GM12878 (cell line): ENCODE results near the gene ZNF335. TPM values are rescaled to one million over a fixed set of nuclear protein-coding genes. Genes with fewer than 3 reads are reported as not detected.

Source experiments
- ATAC-seq: fragments of 200-7000 bp; cut with Tn5 transposase; 3 replicates; pipeline ENCODE4 v1.9.1; 2020; ENCODE audit warnings: mild to moderate bottlenecking, moderate library complexity
- BruUV-seq: library from RNA; stranded (reverse); fragments of 400-500 nt; replicated peaks from 2 replicates; lab custom pipeline; 2021; lab: Mats Ljungman, UMichigan
- CTCF ChIA-PET: fragments of 300-600 bp; sonication (Branson Sonifier 250); formaldehyde crosslinking; extraction: SDS; loops from one replicate; lab custom pipeline; 2021; ENCODE audit warnings: inconsistent platforms; lab: Yijun Ruan, JAX
- POLR2A ChIA-PET: fragments of 350-600 bp; formaldehyde crosslinking; extraction: SDS; loops from one replicate; lab custom pipeline; 2021; ENCODE audit warnings: inconsistent platforms; lab: Charles Lee
- RAD21 ChIA-PET: fragments of 300-600 bp; sonication (Branson Sonifier 250); formaldehyde crosslinking; loops from one replicate; lab custom pipeline; 2023; ENCODE audit warnings: antibody characterized with exemption; ENCODE audit not compliant: unreplicated experiment; lab: Charles Lee
- SMC1A ChIA-PET: fragments of 300-600 bp; sonication (Branson Sonifier 250); formaldehyde crosslinking; loops from one replicate; lab custom pipeline; 2023; ENCODE audit not compliant: unreplicated experiment, uncharacterized antibody; lab: Charles Lee
- DNase-seq: peaks from one replicate; pipeline ENCODE4 v3.0.0-alpha.2; 2011; ENCODE audit warnings: low read depth, low spot score
- FAIRE-seq: peaks from 3 replicates; lab custom pipeline; 2011; peaks lifted over from hg19 to GRCh38; lab: Jason Lieb, UNC
- H2AFZ ChIP-seq: 2 replicates; pipeline ENCODE4 v1.6.0; 2011; ENCODE audit warnings: low read depth, low read length, control low read depth; ENCODE audit not compliant: control insufficient read depth
- H3K27ac ChIP-seq: 2 replicates; pipeline ENCODE4 v1.5.1; 2011; ENCODE audit warnings: control low read depth; ENCODE audit not compliant: control insufficient read depth, insufficient read depth
- H3K27me3 ChIP-seq, 2 experiments: replicated peaks in 1 of 2; 2 replicates each; pipeline versions ENCODE4 v1.6.0 to v1.6.1; 2011; ENCODE audit warnings: low read length in 1 of 2; ENCODE audit not compliant: control insufficient read depth in 2 of 2, insufficient read depth in 2 of 2
- H3K36me3 ChIP-seq, 2 experiments: 2 replicates each; pipeline ENCODE4 v1.5.1; 2011; ENCODE audit warnings: low read length in 1 of 2; ENCODE audit not compliant: control insufficient read depth in 2 of 2, insufficient read depth in 2 of 2
- H3K4me1 ChIP-seq: 2 replicates; pipeline ENCODE4 v1.6.1; 2011; ENCODE audit warnings: mild to moderate bottlenecking, low read length, moderate library complexity, mixed read lengths; ENCODE audit not compliant: control insufficient read depth, insufficient read depth
- H3K4me2 ChIP-seq: 2 replicates; pipeline ENCODE4 v1.6.0; 2011; ENCODE audit warnings: control low read depth; ENCODE audit not compliant: control insufficient read depth, insufficient read depth
- H3K4me3 ChIP-seq: fragments of 200-600 bp; sonication (generic); 2 replicates; pipeline ENCODE4 v1.5.1; 2016
- H3K79me2 ChIP-seq: 2 replicates; pipeline ENCODE4 v1.6.0; 2011; ENCODE audit warnings: low read length; ENCODE audit not compliant: control insufficient read depth, insufficient read depth
- H3K9ac ChIP-seq: 2 replicates; pipeline ENCODE4 v1.8.0; 2011; ENCODE audit warnings: low read length, control low read depth, mixed read lengths; ENCODE audit not compliant: control insufficient read depth, insufficient read depth
- H3K9me3 ChIP-seq: replicated peaks from 3 replicates; pipeline ENCODE4 v1.5.1; 2011; ENCODE audit warnings: mild to moderate bottlenecking, low read length; ENCODE audit not compliant: control insufficient read depth, insufficient read depth
- H4K20me1 ChIP-seq: 2 replicates; pipeline ENCODE4 v1.6.0; 2011; ENCODE audit not compliant: control insufficient read depth, insufficient read depth
- ASH2L ChIP-seq: fragments of 300-600, 200-600 bp; sonication (generic); IDR thresholded peaks from 2 replicates; pipeline ENCODE4 v1.6.1; 2017; ENCODE audit warnings: low read depth, mild to moderate bottlenecking, borderline replicate concordance
- ATF7 ChIP-seq: fragments of 450-650 bp; IDR thresholded peaks from 2 replicates; pipeline ENCODE4 v1.6.1; 2016; ENCODE audit warnings: low read depth, mild to moderate bottlenecking
- CHD1 ChIP-seq: IDR thresholded peaks from 2 replicates; pipeline ENCODE4 v1.6.1; 2012; ENCODE audit warnings: low read depth, low read length, improper control_type of control experiment
- CREB1 ChIP-seq: IDR thresholded peaks from 2 replicates; pipeline ENCODE4 v1.6.1; 2012; ENCODE audit warnings: low read depth, mild to moderate bottlenecking, inconsistent platforms
- EED ChIP-seq: sonication (generic); IDR thresholded peaks from 2 replicates; pipeline ENCODE4 v1.6.1; 2016; ENCODE audit warnings: antibody characterized with exemption, low read depth
- ESRRA ChIP-seq: IDR thresholded peaks from 2 replicates; pipeline ENCODE4 v1.6.1; 2012; ENCODE audit warnings: mild to moderate bottlenecking, low read length, improper control_type of control experiment
- FOXK2 ChIP-seq: fragments of 450-650 bp; IDR thresholded peaks from 2 replicates; pipeline ENCODE4 v1.6.1; 2017; ENCODE audit warnings: mild to moderate bottlenecking, moderate library complexity
- HDAC6 ChIP-seq: fragments of 200-600 bp; sonication (generic); IDR thresholded peaks from one replicate; pipeline ENCODE4 v1.8.0; 2017; ENCODE audit warnings: antibody characterized with exemption; ENCODE audit not compliant: unreplicated experiment
- IKZF1 ChIP-seq: fragments of 450-650 bp; conservative IDR thresholded peaks from 2 replicates; pipeline ENCODE4 v1.6.1; 2017; ENCODE audit warnings: antibody characterized with exemption, mild to moderate bottlenecking
- IKZF2 ChIP-seq, 2 experiments: fragments of 450-650 bp; IDR thresholded peaks; 2 replicates each; pipeline ENCODE4 v1.6.1; 2017; ENCODE audit warnings: mild to moderate bottlenecking in 2 of 2, moderate library complexity in 2 of 2
- IRF4 ChIP-seq: IDR thresholded peaks from 2 replicates; pipeline ENCODE4 v1.6.1; 2011; ENCODE audit warnings: low read depth, low read length
- KDM1A ChIP-seq: fragments of 200-600 bp; sonication (generic); IDR thresholded peaks from 2 replicates; pipeline ENCODE4 v1.6.1; 2016; ENCODE audit warnings: borderline replicate concordance
- MXI1 ChIP-seq: fragments of 150-350 bp; IDR thresholded peaks from 2 replicates; pipeline ENCODE4 v1.6.1; 2011; ENCODE audit warnings: low read depth, mild to moderate bottlenecking, inconsistent platforms, low read length, improper control_type of control experiment
- NBN ChIP-seq: fragments of 450-650 bp; IDR thresholded peaks from 2 replicates; pipeline ENCODE4 v1.6.1; 2016
- NFXL1 ChIP-seq: fragments of 450-650 bp; IDR thresholded peaks from 2 replicates; pipeline ENCODE4 v1.6.1; 2017; ENCODE audit warnings: antibody characterized with exemption, mild to moderate bottlenecking, borderline replicate concordance
- RAD21 ChIP-seq: IDR thresholded peaks from 2 replicates; pipeline ENCODE4 v1.6.1; 2011; ENCODE audit warnings: mild to moderate bottlenecking, low read depth, low read length, moderate library complexity; ENCODE audit not compliant: insufficient read depth
- RAD51 ChIP-seq: fragments of 450-650 bp; IDR thresholded peaks from 2 replicates; pipeline ENCODE4 v1.6.1; 2016; ENCODE audit warnings: moderate library complexity, mild to moderate bottlenecking, inconsistent platforms
- SMC3 ChIP-seq: IDR thresholded peaks from 2 replicates; pipeline ENCODE4 v1.6.1; 2011; ENCODE audit warnings: low read length, improper control_type of control experiment, borderline replicate concordance
- SPI1 ChIP-seq: IDR thresholded peaks from 2 replicates; pipeline ENCODE4 v1.6.1; 2011; ENCODE audit warnings: low read depth, mild to moderate bottlenecking, low read length, moderate library complexity, borderline replicate concordance; ENCODE audit not compliant: insufficient read depth
- SRF ChIP-seq, 2 experiments: IDR thresholded peaks; 2 replicates each; pipeline ENCODE4 v1.6.1; 2011; ENCODE audit warnings: low read depth in 2 of 2, low read length in 2 of 2, mild to moderate bottlenecking in 1 of 2, moderate library complexity in 1 of 2
- ZNF217 ChIP-seq: fragments of 450-650 bp; IDR thresholded peaks from 2 replicates; pipeline ENCODE4 v1.6.1; 2017; ENCODE audit warnings: antibody characterized with exemption, mild to moderate bottlenecking
- ZNF384 ChIP-seq: IDR thresholded peaks from 2 replicates; pipeline ENCODE4 v1.6.1; 2012; ENCODE audit warnings: low read depth, mild to moderate bottlenecking, low read length, improper control_type of control experiment, borderline replicate concordance
- ZSCAN29 ChIP-seq: fragments of 450-650 bp; IDR thresholded peaks from 2 replicates; pipeline ENCODE4 v1.6.1; 2017; ENCODE audit warnings: mild to moderate bottlenecking, moderate library complexity
- WGBS: methylation state at CpG from one replicate; pipeline ENCODE4 v1.1.6; 2016; ENCODE audit warnings: low lambda C conversion rate; ENCODE audit not compliant: insufficient replicate concordance, insufficient coverage; ENCODE audit errors: missing lambda C conversion rate; 5-methylcytosine and 5-hydroxymethylcytosine counted together
- in situ Hi-C: fragments of 300-500 bp; cut with MboI; formaldehyde crosslinking; loops from 9 replicates; pipeline ENCODE4 v1.14.3; 2018; ENCODE audit warnings: mixed read lengths
- intact Hi-C: fragments of 100-400 bp; cut with micrococcal nuclease; formaldehyde crosslinking; loops from one replicate; pipeline ENCODE4 v1.14.2; 2022; ENCODE audit not compliant: unreplicated experiment
- polyA plus RNA-seq, 11 experiments: library from polyadenylated mRNA; depleted of rRNA in 4 of 11; unstranded in 6 of 11; stranded (reverse) in 5 of 11; fragments of >200 nt; fragmentation: Nextera tagmentation in 4 of 11; fragmentation: Illumina TruSeq in 1 of 11; extraction: Ambion mirVana in 4 of 11; extraction: Trizol in 1 of 11; gene quantifications; 1 replicate in 1 of 11; 2 replicates in 10 of 11; pipeline versions ENCODE4 v1.2.1 to v1.2.3, GENCODE V29; 2011 to 2016; ENCODE audit warnings: inconsistent platforms in 2 of 11, missing spikeins in 2 of 11, low read depth in 1 of 11
- total RNA-seq, 4 experiments: library from RNA; depleted of rRNA in 3 of 4; stranded (reverse); fragments of >200 nt in 3 of 4; fragmentation: Illumina TruSeq in 1 of 4; extraction: Trizol in 1 of 4; gene quantifications; 2 replicates each; pipeline versions ENCODE4 v1.2.1 to v1.2.3, GENCODE V29; 2013 to 2021
- TF ChIP-seq, protein P1 (sequence below): fragments of 450-650 bp; IDR thresholded peaks from 2 replicates; pipeline ENCODE4 v1.6.1; 2017; ENCODE audit warnings: mild to moderate bottlenecking, low read depth, inconsistent platforms; ENCODE audit not compliant: poor library complexity, severe bottlenecking

ZNF335 gene
- total and polyA plus RNA-seq, 10 of the 15 experiments (the other 5 are each of a cell fraction or from before 2014, with no cell fraction given): 0.74 to 30.1 (median 14.5) TPM

DNA sequence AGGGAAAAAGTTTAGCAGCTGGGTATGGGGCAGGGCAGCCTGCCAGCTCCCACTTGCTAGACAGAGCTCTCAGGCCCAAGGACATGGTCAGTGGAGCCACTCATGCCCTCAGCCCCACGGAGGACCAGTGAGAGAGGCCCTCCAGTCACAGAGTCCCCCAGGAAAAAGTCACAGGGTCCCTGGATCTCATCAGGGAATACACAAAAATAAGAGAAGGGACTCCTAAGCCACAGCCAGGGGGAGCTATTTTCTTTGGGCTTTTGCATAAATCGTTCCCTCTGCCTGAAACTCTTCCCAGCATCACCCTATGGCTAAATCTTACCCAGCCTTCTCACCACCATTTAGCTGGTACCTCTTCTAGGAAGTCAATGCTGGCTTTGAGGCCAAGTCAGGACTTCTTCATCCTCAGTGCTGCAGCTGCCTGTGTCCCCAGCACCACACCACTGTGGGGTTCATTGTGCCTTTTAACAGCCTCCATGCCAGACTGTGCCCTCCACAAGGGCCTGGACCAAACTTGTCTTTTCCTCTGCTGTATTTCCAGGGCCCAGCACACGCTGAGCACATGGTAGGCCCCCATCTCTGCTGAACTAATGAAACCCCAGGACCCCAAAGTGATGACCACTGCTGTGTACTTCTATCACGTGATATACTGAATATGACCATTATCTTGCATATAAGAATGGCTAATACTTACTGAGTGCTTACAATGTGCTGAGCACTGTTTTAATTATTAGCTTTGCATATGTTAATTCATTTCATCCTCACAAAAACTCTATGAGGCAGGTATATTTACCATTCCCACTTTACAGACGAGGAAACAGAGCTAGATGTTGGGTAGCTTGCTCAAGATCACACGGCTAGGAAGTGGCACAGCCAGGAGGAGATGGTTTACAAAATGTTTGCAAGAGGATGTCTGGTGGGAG is 2.0 kb downstream of the ZNF335 start:
- Histone ChIP-seq H3K79me2 (peaks cover 34% of the 10 kb centered on the region), H3K36me3 (peaks cover 5 to 20% of the 10 kb centered on the region in 2 experiments), H3K27me3 (no peaks in the 10 kb centered on the region), H3K4me1 (peaks cover 8% of the 10 kb centered on the region), H2AFZ (no peak overlapping the region), H3K4me3 (peak overlapping the region; percentile 81), H3K9me3 (no peaks in the 10 kb centered on the region; the same call in 2 of the 3 replicates), H3K9ac (peak overlapping the region; percentile 92), H3K27ac (peak overlapping the region; percentile 97), H4K20me1 (no peaks in the 10 kb centered on the region), H3K4me2 (peak overlapping the region; percentile 83)
- RAD21 ChIA-PET: interaction anchor here (0.7 to 4.1 kb wide), 20 partner anchors 9 to 468 kb away, joined by 3 to 26 read pairs (median 4); partner anchors contain the start of genes ELMO2, MMP9, PCIF1 and PLTP
- FAIRE-seq: no peak
- intact Hi-C loops (loop anchor here (2.0 to 5.0 kb wide), 4 partner anchors 35 to 117 kb away; partner anchors contain the start of genes CTSA, NCOA5, NEURL2 and PCIF1), in situ Hi-C loops (no loop called here)
- SMC1A ChIA-PET: interaction anchor here (0.7 to 3.6 kb wide), 24 partner anchors 10 to 439 kb away, joined by 3 to 34 read pairs (median 5); partner anchors contain the start of genes CTSA, NEURL2, PCIF1 and UBE2C
- ATAC-seq: no peak
- BruUV-seq: no TSS peak
- WGBS: 27% methylated on average over 6 of the region's 6 CpGs
- POLR2A ChIA-PET: interaction anchor here (0.7 to 3.5 kb wide), 15 partner anchors 9 to 176 kb away, joined by 3 to 50 read pairs (median 4); partner anchors contain the start of genes CTSA, NEURL2 and PCIF1
- CTCF ChIA-PET: interaction anchor here (0.7 to 12.1 kb wide), 48 partner anchors 10 to 718 kb away, joined by 3 to 151 read pairs (median 5); partner anchors contain the start of genes ACOT8, CTSA, DNTTIP1 and MMP9
- DNase-seq: no peak
- TF ChIP-seq KDM1A (no peak), ZSCAN29 (no peak), SMC3 (peak; percentile 24; the same call in 1 of the 2 replicates), ESRRA (no peak), HDAC6 (no peak), NFXL1 (no peak), CREB1 (no peak), SPI1 (no peak), IKZF1 (peak; percentile 54), IRF4 (no peak), SRF (IDR thresholded peaks at IDR 0.05; ENCODE audit: low read depth in 2 of 2, low read length in 2 of 2) (no peak), ASH2L (no peak), CHD1 (no peak), NBN (no peak), RAD51 (peak; percentile 15; the same call in 1 of the 2 replicates), RAD21 (0 out of 2 replicates have a peak, but pooled peaks have one; percentile 25), FOXK2 (no peak), EED (no peak), IKZF2 (IDR thresholded peaks at IDR 0.05) (peak in 1 of 2 experiments; percentile 18; a peak in 1 of 4 replicates), ATF7 (no peak), ZNF217 (no peak), ZNF384 (no peak), MXI1 (0 out of 2 replicates have a peak, but pooled peaks have one; percentile 37)
- TF ChIP-seq, protein P1, sequence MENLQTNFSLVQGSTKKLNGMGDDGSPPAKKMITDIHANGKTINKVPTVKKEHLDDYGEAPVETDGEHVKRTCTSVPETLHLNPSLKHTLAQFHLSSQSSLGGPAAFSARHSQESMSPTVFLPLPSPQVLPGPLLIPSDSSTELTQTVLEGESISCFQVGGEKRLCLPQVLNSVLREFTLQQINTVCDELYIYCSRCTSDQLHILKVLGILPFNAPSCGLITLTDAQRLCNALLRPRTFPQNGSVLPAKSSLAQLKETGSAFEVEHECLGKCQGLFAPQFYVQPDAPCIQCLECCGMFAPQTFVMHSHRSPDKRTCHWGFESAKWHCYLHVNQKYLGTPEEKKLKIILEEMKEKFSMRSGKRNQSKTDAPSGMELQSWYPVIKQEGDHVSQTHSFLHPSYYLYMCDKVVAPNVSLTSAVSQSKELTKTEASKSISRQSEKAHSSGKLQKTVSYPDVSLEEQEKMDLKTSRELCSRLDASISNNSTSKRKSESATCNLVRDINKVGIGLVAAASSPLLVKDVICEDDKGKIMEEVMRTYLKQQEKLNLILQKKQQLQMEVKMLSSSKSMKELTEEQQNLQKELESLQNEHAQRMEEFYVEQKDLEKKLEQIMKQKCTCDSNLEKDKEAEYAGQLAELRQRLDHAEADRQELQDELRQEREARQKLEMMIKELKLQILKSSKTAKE: no peak
